Measurements from ENCODE around the gene HCN2. TPM values are rescaled to one million over a fixed set of nuclear protein-coding genes. Genes with fewer than 3 reads are reported as not detected.

HCN2 gene
- total and polyA plus RNA-seq, 9 of the 15 experiments (the other 6 are each of a cell fraction or from before 2014, with no cell fraction given), result 0.29 to 4.2 (median 0.82) TPM; not detected in 2

- no peak for TF ChIP-seq ZMIZ1 (IDR thresholded peaks at IDR 0.05; ENCODE audit: low read depth in 2 of 2, low read length in 2 of 2)
- no peak for TF ChIP-seq GTF2E2 (tag; IDR thresholded peaks at IDR 0.05)
- TF ChIP-seq HMBOX1 (IDR thresholded peaks at IDR 0.05), result no peak
- TF ChIP-seq KHSRP (IDR thresholded peaks at IDR 0.05), result no peak
- no peak for TF ChIP-seq RAD51 (IDR thresholded peaks at IDR 0.05; ENCODE audit: borderline replicate concordance, low read depth)
- TF ChIP-seq DPF2 (IDR thresholded peaks at IDR 0.05), result no peak
- TF ChIP-seq THAP7 (CRISPR knock-in tag; IDR thresholded peaks at IDR 0.05), result no peak
- TF ChIP-seq MYBL2 (IDR thresholded peaks at IDR 0.05; ENCODE audit: low read depth), result no peak
- no peak for TF ChIP-seq MYBL2 (CRISPR knock-in tag; IDR thresholded peaks at IDR 0.05; ENCODE audit: borderline replicate concordance)
- TF ChIP-seq, protein P1, sequence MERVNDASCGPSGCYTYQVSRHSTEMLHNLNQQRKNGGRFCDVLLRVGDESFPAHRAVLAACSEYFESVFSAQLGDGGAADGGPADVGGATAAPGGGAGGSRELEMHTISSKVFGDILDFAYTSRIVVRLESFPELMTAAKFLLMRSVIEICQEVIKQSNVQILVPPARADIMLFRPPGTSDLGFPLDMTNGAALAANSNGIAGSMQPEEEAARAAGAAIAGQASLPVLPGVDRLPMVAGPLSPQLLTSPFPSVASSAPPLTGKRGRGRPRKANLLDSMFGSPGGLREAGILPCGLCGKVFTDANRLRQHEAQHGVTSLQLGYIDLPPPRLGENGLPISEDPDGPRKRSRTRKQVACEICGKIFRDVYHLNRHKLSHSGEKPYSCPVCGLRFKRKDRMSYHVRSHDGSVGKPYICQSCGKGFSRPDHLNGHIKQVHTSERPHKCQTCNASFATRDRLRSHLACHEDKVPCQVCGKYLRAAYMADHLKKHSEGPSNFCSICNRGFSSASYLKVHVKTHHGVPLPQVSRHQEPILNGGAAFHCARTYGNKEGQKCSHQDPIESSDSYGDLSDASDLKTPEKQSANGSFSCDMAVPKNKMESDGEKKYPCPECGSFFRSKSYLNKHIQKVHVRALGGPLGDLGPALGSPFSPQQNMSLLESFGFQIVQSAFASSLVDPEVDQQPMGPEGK (CRISPR knock-in tag; IDR thresholded peaks at IDR 0.05; ENCODE audit: borderline replicate concordance), result no peak
- no peak for TF ChIP-seq CSDE1 (IDR thresholded peaks at IDR 0.05)
- TF ChIP-seq, protein P2, sequence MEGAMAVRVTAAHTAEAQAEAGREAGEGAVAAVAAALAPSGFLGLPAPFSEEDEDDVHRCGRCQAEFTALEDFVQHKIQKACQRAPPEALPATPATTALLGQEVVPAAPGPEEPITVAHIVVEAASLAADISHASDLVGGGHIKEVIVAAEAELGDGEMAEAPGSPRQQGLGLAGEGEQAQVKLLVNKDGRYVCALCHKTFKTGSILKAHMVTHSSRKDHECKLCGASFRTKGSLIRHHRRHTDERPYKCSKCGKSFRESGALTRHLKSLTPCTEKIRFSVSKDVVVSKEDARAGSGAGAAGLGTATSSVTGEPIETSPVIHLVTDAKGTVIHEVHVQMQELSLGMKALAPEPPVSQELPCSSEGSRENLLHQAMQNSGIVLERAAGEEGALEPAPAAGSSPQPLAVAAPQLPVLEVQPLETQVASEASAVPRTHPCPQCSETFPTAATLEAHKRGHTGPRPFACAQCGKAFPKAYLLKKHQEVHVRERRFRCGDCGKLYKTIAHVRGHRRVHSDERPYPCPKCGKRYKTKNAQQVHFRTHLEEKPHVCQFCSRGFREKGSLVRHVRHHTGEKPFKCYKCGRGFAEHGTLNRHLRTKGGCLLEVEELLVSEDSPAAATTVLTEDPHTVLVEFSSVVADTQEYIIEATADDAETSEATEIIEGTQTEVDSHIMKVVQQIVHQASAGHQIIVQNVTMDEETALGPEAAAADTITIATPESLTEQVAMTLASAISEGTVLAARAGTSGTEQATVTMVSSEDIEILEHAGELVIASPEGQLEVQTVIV (CRISPR knock-in tag; IDR thresholded peaks at IDR 0.05; ENCODE audit: borderline replicate concordance), result no peak
- TF ChIP-seq, protein P3, sequence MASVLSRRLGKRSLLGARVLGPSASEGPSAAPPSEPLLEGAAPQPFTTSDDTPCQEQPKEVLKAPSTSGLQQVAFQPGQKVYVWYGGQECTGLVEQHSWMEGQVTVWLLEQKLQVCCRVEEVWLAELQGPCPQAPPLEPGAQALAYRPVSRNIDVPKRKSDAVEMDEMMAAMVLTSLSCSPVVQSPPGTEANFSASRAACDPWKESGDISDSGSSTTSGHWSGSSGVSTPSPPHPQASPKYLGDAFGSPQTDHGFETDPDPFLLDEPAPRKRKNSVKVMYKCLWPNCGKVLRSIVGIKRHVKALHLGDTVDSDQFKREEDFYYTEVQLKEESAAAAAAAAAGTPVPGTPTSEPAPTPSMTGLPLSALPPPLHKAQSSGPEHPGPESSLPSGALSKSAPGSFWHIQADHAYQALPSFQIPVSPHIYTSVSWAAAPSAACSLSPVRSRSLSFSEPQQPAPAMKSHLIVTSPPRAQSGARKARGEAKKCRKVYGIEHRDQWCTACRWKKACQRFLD (CRISPR knock-in tag; IDR thresholded peaks at IDR 0.05), result no peak
- TF ChIP-seq HES1 (IDR thresholded peaks at IDR 0.05; ENCODE audit: low read depth), result no peak
Measured at GRCh38 chr19:588093-588740, 1.5 kb upstream of the HCN2 start (continued).
